Mesodermal cell (in vitro differentiated cells): ENCODE measurements around the gene PGA4.

Experiments used
- H3K27ac ChIP-seq: 2 replicates; pipeline ENCODE4 v1.7.0; 2013; ENCODE audit warnings: mild to moderate bottlenecking, low read depth, low read length, moderate library complexity; ENCODE audit not compliant: severe bottlenecking
- H3K36me3 ChIP-seq: 2 replicates; pipeline ENCODE4 v1.7.1; 2013; ENCODE audit warnings: mild to moderate bottlenecking, low read length, moderate library complexity; ENCODE audit not compliant: control insufficient read depth, insufficient read depth
- H3K4me1 ChIP-seq: one replicate; pipeline ENCODE4 v1.7.1; 2013; ENCODE audit warnings: mild to moderate bottlenecking, low read length; ENCODE audit not compliant: insufficient read depth, control insufficient read depth, poor library complexity, severe bottlenecking
- H3K4me3 ChIP-seq: 2 replicates; pipeline ENCODE4 v1.7.0; 2013; ENCODE audit warnings: low read length, control low read depth, mild to moderate bottlenecking; ENCODE audit not compliant: insufficient read depth, poor library complexity, severe bottlenecking; ENCODE audit errors: extremely low read depth
- H3K9me3 ChIP-seq: 2 replicates; pipeline ENCODE4 v1.7.1; 2013; ENCODE audit warnings: mild to moderate bottlenecking, low read length, moderate library complexity; ENCODE audit not compliant: control insufficient read depth
- WGBS, 2 experiments: methylation state at CpG; one replicate each; pipeline ENCODE4 v1.1.5; 2013; ENCODE audit warnings: missing lambda C conversion rate in 2 of 2; ENCODE audit not compliant: insufficient coverage in 2 of 2; 5-methylcytosine and 5-hydroxymethylcytosine counted together

PGA4 gene

DNA sequence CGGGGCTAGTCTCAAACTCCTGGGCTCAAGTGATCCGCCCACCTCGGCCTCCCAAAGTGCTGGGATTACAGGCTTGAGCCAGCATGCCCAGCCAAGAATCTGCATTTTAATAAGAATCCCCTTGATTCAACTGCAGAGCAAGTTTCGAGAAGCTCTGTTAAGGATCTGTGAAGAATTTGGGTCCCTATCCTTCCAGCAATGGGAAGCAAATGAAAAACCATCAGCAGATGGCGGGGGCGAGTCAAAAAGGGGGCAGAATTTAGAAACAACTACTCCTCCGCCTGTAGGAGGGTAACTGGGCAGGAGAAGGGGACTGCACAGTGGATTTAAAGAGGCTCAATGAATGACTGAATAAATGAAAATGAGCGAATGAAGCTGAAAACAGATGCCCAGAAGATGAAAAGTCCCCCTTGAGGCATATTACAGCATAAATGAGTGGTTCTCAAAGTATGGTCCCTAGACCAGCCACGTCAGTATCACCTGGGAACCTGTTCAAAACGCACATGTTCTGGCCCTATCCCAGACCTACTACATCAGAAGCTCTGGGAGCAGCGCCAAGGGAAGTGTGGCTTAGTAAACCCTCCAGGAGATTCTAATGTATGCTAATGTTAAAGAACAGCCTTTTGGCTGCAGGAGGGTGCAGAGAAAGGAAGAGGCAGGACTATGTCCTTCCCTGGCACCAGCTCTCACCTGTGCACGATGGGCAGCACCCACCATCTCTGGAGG lies 58.0 kb downstream of the PGA4 start:
- Histone ChIP-seq H3K4me1 (no peaks in the 10 kb centered on the region), H3K4me3 (no peak overlapping the region), H3K9me3 (no peaks in the 10 kb centered on the region), H3K36me3 (peaks cover 72% of the 10 kb centered on the region), H3K27ac (no peak overlapping the region)
- WGBS, 2 experiments, result 83 to 87% methylated on average over 9 to 10 of the region's 12 CpGs

DNA sequence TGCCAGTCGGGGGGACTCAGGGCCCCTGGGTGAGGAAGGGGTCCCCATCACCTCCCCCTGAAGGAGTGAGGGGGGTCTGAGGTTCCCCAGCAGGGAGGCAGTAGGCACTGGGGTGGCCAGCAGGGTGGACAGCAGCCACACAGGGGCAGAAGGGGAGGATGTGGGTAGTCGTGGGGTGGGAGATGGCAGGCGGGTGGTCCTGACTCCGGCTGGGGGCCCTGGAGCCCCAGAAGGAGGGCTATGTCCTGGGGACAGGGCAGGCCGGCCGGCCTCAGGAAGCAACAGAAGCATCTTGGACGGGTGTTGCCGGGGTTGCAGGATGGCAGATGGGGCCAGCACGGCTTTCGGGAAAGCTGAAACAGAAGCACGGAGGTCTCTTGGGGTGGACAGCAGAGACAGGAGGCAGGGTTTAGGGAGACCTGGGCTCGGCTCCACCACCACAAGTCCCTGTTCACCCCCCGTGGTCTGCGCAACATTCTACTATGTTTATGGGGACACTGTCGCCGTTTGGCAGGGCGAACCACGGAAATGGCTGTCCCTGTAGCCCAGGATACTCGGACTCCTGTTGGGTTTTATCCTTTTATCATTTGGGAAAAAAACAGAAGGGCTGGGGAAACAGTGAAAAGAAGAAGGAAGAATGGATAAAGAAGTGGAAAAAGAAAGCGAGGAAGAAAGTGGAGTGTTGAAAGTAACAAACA lies 58.9 kb downstream of the PGA4 start:
- no peak overlapping the region for H3K27ac ChIP-seq
- 86 to 89% methylated on average over 16 to 18 of the region's 20 CpGs for WGBS, 2 experiments
- H3K4me1 ChIP-seq, result no peaks in the 10 kb centered on the region
- no peaks in the 10 kb centered on the region for H3K9me3 ChIP-seq
- H3K4me3 ChIP-seq, result no peak overlapping the region
- H3K36me3 ChIP-seq, result peaks cover 72% of the 10 kb centered on the region
